Kidney glomerular epithelial cell (primary cell): ENCODE measurements around the gene FBXO17.
"Not testable (repeated sequence)": the region's sequence is repeated elsewhere in the genome, so short reads cannot be mapped to it uniquely, and the experiment has no call there.

Source experiments
- DNase-seq: peaks from one replicate; lab custom pipeline; 2025; lab: John Stamatoyannopoulos, UW

The FBXO17 gene

DNA sequence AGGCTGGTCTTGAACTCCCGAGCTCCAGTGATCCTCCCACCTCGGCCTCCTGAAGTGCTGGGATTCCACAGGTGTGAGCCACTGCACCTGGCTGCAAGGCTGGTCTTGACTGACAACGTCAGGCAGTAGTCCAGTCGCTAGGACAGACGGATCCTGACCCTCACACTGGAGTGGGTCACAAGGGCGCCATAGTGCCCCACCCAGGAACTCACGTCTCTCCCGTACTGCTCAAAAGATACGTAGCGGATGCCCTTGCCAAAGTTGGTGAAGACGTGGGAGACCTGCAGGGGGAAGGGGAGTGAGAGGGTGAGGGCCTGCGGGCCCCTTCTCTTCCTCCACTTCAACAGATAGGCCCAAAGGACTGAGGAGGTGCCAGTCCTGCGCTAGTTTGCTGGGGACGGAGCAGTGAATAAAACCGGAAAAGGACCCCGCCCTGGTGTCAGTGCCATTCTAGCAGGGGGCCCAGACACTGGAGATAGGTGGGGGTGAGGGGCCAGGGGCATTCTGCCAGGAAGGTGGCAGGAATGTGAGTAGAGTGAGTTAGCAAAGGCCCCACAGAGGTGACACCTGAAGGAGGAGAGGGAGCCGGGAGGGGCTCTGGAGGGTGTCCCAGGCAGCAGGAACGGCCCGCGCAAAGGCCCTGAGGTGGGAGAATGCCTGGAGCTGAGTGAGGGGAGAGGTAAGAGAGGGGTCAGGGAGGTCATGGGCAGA is 32.9 kb downstream of the FBXO17 start:
- no peak for DNase-seq

DNA sequence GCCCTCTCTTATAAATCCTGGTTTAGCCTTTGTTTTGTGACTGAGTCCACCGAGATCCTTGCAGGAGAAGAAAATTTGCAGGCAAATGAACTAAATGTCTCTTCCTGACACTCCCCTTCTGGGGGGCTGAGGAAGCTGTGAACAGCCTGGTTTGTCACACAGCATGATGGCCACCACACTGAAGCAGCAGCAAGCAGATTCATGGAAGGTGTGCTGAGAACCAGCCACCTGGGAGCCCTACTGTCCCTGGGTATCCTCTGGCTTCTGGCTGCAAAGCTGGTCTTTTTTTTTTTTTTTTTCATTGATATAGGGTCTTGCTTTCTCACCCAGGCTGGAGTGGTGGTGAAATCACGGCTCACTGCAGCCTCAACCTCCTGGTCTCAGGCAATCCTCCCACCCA is 33.6 kb downstream of the FBXO17 start:
- DNase-seq = no peak

DNA sequence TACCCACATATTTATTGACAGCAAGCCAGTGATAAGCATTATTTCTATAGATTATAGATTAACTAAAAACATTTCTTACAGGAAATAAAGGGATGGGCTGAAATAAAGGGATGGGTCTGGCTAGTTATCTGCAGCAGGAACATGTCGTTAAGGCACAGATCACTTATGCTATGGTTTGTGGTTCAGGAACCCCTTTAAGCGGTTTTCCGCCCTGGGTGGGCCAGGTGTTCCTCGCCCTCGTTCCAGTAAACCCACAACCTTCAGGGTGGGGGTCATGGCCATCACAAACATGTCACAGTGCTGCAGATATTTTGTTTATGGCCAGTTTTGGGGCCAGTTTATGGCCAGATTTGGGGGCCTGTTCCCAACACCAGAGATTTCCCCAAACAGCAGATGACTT is 34.1 kb downstream of the FBXO17 start:
- DNase-seq = not testable (repeated sequence)

DNA sequence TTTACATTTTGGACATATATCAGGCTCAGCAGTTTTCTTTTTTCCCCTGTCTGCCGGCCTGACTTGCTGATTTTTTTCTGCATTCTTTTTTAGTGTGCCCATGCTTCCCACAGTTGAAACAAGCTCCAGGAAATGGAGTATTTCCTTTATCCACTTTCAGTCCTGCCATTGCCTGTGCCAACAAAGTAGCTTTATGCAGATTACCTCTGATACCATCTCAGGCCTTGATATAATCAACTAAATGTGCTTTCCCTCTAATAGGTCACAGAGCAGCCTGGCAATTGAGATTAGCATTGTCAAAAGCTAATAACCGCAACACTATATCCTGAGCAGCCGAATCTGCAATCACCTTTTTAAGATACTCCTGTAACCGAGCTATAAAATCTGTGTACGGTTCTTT is 35.6 kb downstream of the FBXO17 start:
- no peak for DNase-seq

DNA sequence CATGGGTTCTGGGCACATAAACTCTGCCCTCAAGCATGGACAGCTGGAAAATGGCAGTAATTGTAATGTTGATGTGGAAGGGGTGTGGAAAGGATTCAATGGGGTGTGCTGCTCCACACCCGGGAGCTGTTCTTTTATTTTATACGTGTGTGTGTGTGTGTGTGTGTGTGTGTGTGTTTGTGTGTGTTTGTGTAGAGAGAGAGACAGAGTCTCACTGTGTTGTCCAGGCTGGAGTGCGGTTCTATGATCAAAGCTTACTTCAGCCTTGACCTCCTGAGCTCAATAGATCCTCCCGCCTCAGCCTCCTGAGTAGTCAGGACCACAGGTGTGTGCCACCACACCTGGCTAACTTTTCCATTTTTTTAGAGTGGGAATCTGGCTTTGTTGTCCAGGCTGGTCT is 42.0 kb downstream of the FBXO17 start:
- DNase-seq = no peak

DNA sequence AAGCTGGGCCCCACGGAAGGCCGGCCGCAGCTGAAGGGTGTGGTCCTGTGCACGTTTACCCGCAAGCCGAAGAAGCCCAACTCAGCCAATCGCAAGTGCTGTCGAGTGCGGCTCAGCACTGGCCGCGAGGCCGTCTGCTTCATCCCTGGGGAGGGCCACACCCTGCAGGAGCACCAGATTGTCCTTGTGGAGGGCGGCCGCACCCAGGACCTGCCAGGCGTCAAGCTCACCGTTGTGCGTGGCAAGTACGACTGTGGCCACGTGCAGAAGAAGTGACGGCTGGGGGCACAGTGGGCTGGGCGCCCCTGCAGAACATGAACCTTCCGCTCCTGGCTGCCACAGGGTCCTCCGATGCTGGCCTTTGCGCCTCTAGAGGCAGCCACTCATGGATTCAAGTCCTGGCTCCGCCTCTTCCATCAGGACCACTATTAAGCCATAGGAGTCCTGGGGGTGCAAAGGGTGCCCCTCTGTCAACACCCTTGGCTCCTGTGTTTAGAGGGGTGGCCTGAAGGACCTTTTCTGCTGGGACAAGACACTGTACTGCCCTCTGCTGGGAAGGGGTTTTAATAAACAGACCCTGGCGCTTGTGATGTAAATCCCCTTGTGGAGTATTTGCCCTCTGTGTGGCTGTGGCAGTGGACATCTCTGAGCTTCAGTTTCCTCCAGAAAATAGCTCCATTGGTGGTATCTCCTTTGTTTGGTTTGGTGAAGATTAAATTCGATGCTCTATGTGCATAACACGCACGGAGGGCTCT is 42.9 kb downstream of the FBXO17 start:
- no peak for DNase-seq

DNA sequence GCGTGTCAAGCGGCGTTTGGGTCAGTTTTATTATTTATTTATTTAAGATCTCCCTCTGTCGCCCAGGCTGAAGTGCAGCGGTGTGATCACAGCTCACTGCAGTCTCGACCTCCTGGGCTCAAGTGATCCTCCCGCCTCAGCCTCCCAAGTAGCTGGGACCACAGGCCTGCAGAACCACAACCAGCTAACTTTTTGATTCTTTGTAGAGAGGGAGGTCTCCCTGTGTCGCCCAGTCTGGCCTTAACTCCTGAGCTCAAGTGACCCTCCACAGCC is 44.1 kb downstream of the FBXO17 start:
- DNase-seq = no peak

DNA sequence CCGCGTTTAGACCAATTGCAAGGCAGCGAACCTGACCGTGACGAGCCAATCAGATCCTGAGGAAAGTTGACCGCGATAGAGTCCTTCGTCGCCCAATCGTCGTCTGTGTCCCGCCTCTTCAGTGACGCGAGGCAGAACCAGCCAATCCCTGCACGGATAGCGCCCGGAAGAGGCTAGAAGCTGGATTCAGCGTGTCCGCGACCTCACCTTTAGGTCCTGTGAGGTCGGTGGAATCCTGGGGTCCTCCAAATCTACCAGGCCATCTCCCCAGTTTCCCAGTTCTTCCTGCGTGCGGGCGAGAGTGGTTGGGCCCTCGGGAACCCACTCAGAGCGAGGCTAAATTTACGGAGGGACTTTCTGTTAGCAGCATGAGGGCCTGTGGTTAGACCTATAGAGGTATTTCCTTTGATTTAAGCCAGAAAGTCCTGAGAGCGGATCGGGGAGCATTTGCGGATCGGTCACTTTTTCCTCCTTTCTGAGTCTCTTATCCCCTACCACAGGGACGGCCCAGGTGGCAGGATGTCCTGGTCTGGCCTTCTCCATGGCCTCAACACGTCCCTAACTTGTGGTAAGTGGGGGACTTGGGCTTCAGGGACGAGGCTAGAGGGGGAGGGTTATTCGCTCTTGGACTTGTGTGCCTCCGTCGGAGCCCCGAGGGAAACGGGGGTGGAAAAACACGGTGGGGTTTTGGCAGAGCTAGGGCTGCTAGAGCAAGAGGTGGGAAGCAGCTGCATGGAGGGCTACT is 44.6 kb downstream of the FBXO17 start, which contains the start of gene MRPS12:
MRPS12 (plus strand) TSS at position 169 of the 745 bp plus-strand sequence; CDS start at position 520, 351 bp downstream.
- peak; percentile 97 for DNase-seq

DNA sequence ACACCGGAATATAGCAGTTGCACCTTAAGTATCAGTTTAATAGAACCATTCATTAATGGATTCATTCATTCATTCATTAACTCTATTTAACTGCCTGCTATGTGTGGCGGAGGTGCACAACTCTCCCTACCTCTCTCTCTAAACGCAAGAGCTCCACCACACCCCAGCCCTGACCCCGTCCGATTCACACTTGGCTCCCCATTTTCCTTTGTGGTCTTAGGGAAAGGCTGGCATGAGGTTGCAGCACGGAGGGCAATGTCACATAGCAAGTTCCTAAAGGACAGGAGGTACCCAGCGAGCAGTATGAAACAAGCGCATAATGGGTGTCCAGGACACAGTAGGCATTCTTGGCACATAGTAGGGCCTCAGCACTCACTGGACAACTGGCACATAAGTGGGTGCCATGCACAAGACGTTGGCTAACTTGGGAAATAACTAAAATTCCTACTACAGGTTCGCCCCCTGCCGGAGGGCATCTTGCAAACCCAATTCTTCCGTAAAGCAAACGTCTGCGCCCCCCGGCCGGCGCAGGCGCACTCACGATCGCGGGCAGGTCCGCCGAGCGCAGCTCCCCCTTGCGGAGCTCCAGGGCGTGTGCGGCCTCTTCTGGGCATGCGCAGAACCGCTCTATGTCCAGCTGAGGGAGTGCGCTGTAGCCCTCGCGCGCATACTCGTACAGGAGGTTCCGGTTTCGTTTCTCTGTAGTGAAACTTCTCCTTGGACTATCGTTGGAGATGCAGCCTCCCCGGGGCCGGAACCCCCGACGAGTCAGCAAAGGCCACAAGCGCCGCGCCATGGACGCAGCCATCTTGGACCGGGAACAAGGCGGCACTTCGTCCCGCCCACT is 45.4 kb downstream of the FBXO17 start, which contains the start of gene SARS2:
SARS2 (minus strand) TSS at position 835 of the 847 bp plus-strand sequence; CDS start at position 808, 27 bp downstream.
- DNase-seq = peak; percentile 93

DNA sequence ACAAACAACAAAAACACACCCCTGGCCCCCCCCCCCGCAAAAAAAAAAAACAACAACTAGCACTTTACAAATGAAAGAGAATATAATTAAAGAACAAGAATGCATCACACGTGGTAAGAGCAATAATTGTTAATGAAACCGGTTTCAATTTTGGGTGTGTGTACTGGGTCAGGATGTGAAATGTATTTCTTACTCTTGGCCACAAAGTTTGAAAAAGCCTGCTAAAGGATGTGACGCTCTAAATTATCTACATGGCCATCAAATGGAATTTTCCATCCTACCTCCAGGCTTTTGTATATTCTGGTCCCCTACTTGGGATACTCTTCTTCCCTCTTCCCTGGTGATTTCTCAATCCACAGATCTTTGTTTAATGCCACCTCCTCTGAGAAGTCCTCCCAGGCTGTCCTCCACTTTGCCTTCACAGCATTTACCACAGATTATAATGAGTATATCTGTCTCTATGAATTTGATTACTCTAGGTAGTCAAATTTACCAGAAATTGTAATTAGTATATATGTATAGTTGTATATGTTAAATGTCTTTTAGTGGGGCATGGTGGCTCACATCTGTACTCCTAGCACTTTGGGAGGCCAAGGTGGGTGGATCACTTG is 47.0 kb downstream of the FBXO17 start:
- no peak for DNase-seq

DNA sequence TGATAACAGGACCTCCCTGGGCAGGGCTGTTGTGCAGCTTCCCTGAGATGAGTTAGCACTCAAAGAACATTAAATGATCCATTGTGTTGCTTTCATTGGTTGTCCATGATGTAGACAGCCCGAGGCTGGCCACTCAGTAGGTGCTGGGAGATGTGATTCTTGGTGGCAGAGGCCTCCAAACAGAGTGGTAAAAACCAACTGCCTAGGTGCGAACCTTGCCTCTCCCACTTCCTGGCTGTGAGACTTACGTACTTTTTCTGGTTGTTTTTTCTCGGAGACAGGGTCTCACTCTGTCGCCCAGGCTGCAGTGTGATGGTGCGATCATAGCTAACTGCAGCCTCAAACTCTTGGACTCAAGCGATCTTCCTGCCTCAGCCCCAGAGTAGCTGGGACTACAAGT is 51.2 kb downstream of the FBXO17 start:
- no peak for DNase-seq

DNA sequence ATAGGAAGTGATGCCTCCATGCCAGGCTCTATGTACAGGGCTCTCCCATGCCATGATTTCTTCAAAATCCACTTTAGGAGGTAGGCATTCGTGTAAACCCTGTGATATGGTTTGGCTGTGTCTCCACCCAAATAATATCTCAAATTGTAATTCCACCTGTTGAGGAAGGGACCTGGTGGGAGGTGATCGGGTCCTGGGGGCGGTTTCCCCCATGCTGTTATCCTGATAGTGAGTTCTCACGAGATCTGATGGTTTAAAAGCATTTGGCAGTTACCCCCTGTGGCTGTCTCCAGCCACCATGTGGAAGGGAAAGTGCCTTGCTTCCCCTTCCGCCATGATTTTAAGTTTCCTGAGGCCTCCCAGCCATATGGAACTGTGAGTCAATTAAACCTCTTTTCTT is 53.1 kb downstream of the FBXO17 start:
- DNase-seq = no peak

DNA sequence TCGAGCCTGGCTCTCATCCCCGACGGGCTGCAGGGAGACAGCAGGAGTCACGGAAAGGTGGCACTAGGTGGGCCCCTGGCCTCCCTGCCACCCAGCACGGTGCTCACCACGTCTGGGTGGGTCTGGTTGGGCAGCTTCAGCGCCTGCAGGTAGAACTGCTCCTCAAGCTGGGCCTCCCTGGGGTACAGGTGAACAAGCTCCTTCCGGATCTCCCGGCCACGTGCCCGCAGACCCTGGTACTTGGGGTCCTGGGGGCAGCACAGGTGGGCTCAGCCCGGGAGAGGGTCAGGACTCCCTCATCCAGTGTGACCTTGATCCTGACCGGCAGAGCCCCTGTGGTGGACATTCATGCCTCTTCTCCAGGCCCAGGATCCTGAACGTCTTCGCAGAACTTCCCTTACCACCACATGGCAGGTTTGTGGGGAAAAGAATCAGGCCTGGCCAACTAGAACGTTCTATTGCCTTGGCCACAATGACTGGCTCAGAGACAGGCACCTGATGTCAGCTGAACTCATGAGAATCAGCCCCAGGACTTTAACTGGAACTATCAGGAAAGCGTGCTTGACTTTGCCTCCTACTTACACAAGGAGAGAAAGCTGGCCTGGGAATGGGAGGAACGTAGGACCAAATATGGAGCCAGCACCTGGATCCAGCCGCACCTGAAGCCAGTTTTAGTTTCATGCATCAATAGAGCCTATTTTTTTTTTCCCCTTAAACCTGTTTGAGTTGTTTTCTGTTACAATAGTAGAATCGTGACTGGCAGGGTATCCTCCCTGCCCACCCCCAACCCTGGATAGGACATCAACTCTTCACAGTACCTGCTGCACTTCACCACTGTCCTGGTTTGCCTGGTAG is 53.9 kb downstream of the FBXO17 start:
- no peak for DNase-seq

DNA sequence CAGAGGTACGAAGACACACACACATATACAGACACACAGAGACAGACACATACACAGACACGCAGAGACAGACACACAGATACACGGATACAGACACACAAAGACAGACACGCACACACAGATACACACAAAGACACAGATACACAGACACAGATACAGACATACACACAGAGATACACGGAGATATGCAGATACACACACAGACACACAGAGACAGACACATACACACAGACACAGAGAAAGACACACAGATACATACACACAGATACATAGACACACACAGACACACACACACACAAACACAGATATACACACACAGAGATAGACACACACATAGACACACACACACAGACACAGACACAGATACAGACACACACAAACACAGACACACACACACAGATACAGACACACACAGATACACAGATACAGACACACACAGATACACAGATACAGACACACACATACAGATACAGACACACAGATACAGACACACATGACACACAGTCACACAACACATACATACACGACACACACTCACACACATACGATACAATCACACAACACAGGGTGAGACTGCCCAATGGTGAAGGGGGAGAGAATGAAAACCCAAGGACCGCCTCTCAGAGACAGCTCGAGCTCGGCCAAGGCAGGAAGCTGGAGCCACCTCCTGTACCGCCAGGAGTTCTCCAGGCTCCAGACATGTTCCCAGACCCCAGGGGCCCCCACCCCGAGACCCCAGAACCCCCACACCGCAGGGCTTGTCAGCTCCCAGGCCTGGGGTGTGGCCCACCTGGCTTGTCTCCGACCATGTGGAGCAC is 54.7 kb downstream of the FBXO17 start:
- DNase-seq = no peak

DNA sequence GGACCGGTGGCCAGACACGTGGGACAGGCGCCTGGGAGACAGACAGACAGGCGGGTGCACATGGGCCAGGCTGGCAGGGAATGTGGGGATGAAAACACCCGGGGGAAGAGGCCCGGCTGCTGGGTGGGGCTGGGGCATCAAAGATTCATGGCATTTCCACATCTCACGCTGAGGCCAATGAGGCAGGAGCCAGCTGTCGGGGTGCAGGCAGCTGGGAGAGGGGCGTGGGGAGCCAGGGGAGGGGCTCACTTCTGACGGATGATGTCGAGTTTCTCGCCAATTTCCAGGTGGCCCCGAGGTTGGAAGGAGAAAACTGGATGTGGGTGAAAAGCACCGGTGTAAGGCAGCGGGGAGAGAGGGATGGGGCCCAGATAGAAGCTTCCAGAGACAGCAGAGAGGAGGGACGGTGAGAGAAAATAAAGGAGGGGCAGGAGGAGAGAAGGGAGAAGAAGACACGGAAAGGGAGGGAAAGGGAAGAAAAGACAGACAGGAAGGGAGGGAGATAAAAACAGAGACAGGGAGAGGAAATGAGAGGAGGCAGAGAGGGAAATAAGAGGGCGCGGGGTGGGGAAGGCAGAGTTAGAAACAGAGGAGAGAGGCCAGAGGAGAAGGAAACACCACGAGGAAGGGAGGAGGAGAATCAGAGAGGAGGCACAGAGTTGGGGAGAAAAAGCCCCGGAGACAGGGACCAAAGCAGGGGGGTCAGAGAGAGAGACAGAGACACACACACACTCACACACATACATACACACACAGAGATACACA is 55.5 kb downstream of the FBXO17 start:
- DNase-seq = no peak

DNA sequence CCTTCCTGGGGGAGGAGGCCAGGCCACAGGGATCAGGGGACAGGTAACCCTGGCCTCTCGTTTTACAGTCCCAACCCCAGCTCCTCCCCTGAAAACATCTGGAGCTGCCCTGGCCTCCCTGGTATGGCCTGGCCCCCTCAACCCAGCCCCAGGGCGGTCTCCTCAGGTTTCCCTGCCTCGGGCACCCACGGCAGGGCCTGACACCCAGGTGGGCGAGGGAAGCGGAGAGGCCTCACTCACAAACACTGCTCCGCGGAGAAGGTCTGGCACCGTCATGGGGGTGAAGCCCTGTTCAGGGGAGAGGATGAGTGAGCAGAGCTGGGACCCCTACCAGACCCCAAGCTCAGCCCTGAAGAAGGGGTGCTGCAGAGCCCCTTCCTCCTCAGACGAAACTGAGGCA is 57.0 kb downstream of the FBXO17 start:
- DNase-seq = no peak

DNA sequence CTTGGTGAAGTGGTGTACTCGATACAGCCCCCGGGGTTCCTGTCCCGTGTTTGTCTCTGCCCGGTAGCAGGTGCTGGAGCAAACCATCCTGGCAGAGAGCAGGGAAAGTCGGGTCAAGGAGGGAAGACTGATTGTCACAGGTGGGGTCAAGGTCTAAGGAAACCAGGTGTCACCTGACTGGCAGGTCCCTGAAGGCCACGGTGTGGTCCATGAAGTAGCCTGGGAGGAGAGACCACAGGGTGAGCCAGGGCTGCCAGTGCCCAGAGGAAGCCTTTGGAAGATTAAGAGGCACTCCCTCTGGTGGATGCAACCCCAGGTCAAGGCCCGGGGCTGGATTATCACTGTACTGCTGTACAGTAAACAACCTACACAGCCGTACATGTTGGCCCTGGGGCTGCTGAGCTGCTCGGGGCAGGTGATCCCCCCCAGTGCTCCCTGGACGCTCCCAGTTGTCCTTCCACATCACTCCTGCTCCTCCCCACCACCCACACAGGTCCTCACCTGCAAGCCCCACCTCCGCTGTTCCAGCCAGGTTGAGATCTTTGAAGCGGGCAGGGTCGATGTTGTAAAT is 57.5 kb downstream of the FBXO17 start:
- no peak for DNase-seq

DNA sequence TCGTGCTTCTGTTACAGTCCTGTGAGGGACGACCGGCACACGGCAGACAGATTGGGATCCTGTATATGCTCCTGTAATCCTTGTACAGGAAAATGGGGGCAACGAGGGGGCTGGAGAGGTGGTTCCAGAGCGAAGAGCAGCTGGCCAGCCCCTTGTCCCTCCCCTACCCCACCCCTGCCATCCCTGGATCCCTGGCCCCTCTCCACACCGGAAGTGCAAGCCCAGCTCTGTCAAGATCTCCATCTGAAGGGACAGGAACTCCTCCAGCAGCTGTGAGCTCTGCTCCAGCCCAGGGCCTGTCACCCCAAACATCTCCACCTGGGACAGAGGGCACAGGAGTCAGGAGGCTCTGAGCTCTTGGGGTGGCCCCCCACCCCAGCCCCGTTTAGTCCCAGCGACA is 58.0 kb downstream of the FBXO17 start:
- no peak for DNase-seq
